Vagina (tissue), 2 donors: ENCODE data around the gene CSTB.

Source experiments
- CTCF ChIP-seq, 3 experiments: fragments of 450-650 bp in 2 of 3; fragments of 200-600 bp in 1 of 3; sonication (generic) in 1 of 3; IDR thresholded peaks; one replicate each; pipeline ENCODE4 v1.5.1; 2017 to 2019; ENCODE audit warnings: antibody characterized with exemption in 3 of 3, mild to moderate bottlenecking in 2 of 3, moderate library complexity in 2 of 3
- POLR2A ChIP-seq, 2 donors: fragments of 450-650 bp; IDR thresholded peaks; one replicate each; pipeline ENCODE4 v1.6.1; 2017; ENCODE audit warnings: antibody characterized with exemption in 2 of 2, mild to moderate bottlenecking in 2 of 2, moderate library complexity in 2 of 2
- POLR2AphosphoS5 ChIP-seq, 2 donors: sonication (generic); formaldehyde crosslinking; IDR thresholded peaks; one replicate each; pipeline ENCODE4 v1.9.0; 2017; ENCODE audit warnings: antibody characterized with exemption in 2 of 2, mild to moderate bottlenecking in 2 of 2, low read depth in 1 of 2; ENCODE audit not compliant: insufficient read depth in 1 of 2

- TF ChIP-seq CTCF (IDR thresholded peaks at IDR 0.05): no peak
- no peak for TF ChIP-seq POLR2A (IDR thresholded peaks at IDR 0.05)
- no peak for TF ChIP-seq POLR2AphosphoS5 (IDR thresholded peaks at IDR 0.05; ENCODE audit: insufficient read depth in 1 of 2, low read depth in 1 of 2)
Observed at GRCh38 chr21:43734928-43735229, 41.2 kb downstream of the CSTB start.
